HepG2 (cell line): ENCODE data around the gene NPIPB6. TPM values are rescaled to one million over a fixed set of nuclear protein-coding genes. Genes with fewer than 3 reads are reported as not detected.
A peak's percentile ranks its signal among the peaks of the same experiment; 100 is the strongest.
"Not testable (repeated sequence)": the region's sequence is repeated elsewhere in the genome, so short reads cannot be mapped to it uniquely, and the experiment has no call there.

Experiments
- ATAC-seq: fragments of 200-7000 bp; cut with Tn5 transposase; 3 replicates; pipeline ENCODE4 v1.9.1; 2020; ENCODE audit warnings: mild to moderate bottlenecking, moderate library complexity
- BruUV-seq: library from RNA; stranded (reverse); fragments of 400-500 nt; replicated peaks from 2 replicates; lab custom pipeline; 2021; lab: Mats Ljungman, UMichigan
- CTCF ChIA-PET: fragments of 300-600 bp; formaldehyde crosslinking; extraction: SDS; loops from one replicate; lab custom pipeline; 2021; ENCODE audit warnings: low total read pairs, inconsistent platforms, low intra/inter-chr PET ratio; lab: Yijun Ruan, JAX
- POLR2A ChIA-PET: fragments of 350-600 bp; sonication (Branson Sonifier 250); formaldehyde crosslinking; loops from one replicate; lab custom pipeline; 2020; ENCODE audit warnings: antibody characterized with exemption, inconsistent platforms; lab: Yijun Ruan, JAX
- DNase-seq: peaks from one replicate; pipeline ENCODE4 v3.0.0-alpha.2; 2015; ENCODE audit warnings: low spot score
- FAIRE-seq: peaks from 3 replicates; lab custom pipeline; 2011; peaks lifted over from hg19 to GRCh38; lab: Jason Lieb, UNC
- H2AFZ ChIP-seq: one replicate; pipeline ENCODE4 v1.6.1; 2011; ENCODE audit warnings: low read length, inconsistent platforms
- H3K27ac ChIP-seq: fragments of 300-600 bp; 3 replicates; pipeline ENCODE4 v1.8.0; 2011; ENCODE audit warnings: mixed run types, mild to moderate bottlenecking, mixed read lengths, low read length, inconsistent platforms; ENCODE audit not compliant: insufficient read depth; ENCODE audit errors: extremely low read length
- H3K27me3 ChIP-seq, 2 experiments: fragments of 200-600 bp in 1 of 2; 2 replicates in 1 of 2; 3 replicates in 1 of 2; pipeline versions ENCODE4 v1.6.0 to v1.8.0; 2011; ENCODE audit warnings: low read length in 2 of 2, mild to moderate bottlenecking in 2 of 2, moderate library complexity in 2 of 2, inconsistent platforms in 1 of 2; ENCODE audit not compliant: insufficient read depth in 2 of 2, control insufficient read depth in 1 of 2
- H3K36me3 ChIP-seq, 2 experiments: fragments of 200-600 bp in 1 of 2; replicated peaks in 1 of 2; 2 replicates in 1 of 2; 3 replicates in 1 of 2; pipeline versions ENCODE4 v1.5.1 to v1.8.0; 2011; ENCODE audit warnings: low read length in 2 of 2, inconsistent platforms in 1 of 2; ENCODE audit not compliant: insufficient read depth in 2 of 2, control insufficient read depth in 1 of 2
- H3K4me1 ChIP-seq: 2 replicates; pipeline ENCODE4 v1.5.1; 2012; ENCODE audit warnings: low read length, inconsistent platforms; ENCODE audit not compliant: insufficient read depth
- H3K4me2 ChIP-seq: 2 replicates; pipeline ENCODE4 v1.6.0; 2011; ENCODE audit warnings: low read depth, low read length, inconsistent platforms
- H3K4me3 ChIP-seq, 3 experiments: fragments of 200-600 bp in 1 of 3; sonication (generic), shearing (Covaris generic) in 1 of 3; replicated peaks in 1 of 3; 2 replicates each; pipeline ENCODE4 v1.5.1; 2011 to 2016; ENCODE audit warnings: low read length in 3 of 3, inconsistent platforms in 2 of 3, low read depth in 2 of 3, mild to moderate bottlenecking in 2 of 3, control low read depth in 1 of 3, mixed read lengths in 1 of 3; ENCODE audit not compliant: insufficient read depth in 1 of 3
- H3K79me2 ChIP-seq: one replicate; pipeline ENCODE4 v1.6.1; 2011; ENCODE audit warnings: low read length, inconsistent platforms; ENCODE audit not compliant: insufficient read depth
- H3K9ac ChIP-seq: 2 replicates; pipeline ENCODE4 v1.6.0; 2011; ENCODE audit warnings: mild to moderate bottlenecking, low read depth, low read length, inconsistent platforms; ENCODE audit not compliant: insufficient read depth
- H3K9me3 ChIP-seq: 2 replicates; pipeline ENCODE4 v1.5.1; 2012; ENCODE audit warnings: mild to moderate bottlenecking, low read length
- H4K20me1 ChIP-seq: 2 replicates; pipeline ENCODE4 v1.6.0; 2011; ENCODE audit warnings: inconsistent platforms, mild to moderate bottlenecking, low read length, moderate library complexity; ENCODE audit not compliant: insufficient read depth
- WGBS: methylation state at CpG from one replicate; pipeline ENCODE4 v1.1.6; 2017; ENCODE audit warnings: low lambda C conversion rate; 5-methylcytosine and 5-hydroxymethylcytosine counted together
- in situ Hi-C: cut with HindIII; loops from 2 replicates; pipeline ENCODE4 v1.10.0; 2017; ENCODE audit warnings: low pct_unique_long_range_greater_than_20kb; ENCODE audit not compliant: extremely low pct_ligation_motif_present
- intact Hi-C: fragments of 100-400 bp; cut with micrococcal nuclease; formaldehyde crosslinking; loops from one replicate; pipeline ENCODE4 v1.10.0; 2022; ENCODE audit not compliant: unreplicated experiment
- polyA plus RNA-seq, 8 experiments: library from polyadenylated mRNA; depleted of rRNA in 3 of 8; stranded (reverse) in 7 of 8; unstranded in 1 of 8; fragments of >200 nt; fragmentation: Illumina TruSeq in 4 of 8; extraction: Trizol in 4 of 8; gene quantifications; 2 replicates each; pipeline versions ENCODE4 v1.2.1 to v1.2.3, GENCODE V29; 2011 to 2016; ENCODE audit warnings: low read depth in 4 of 8, missing spikeins in 1 of 8, mixed read lengths in 1 of 8; ENCODE audit not compliant: insufficient read depth in 1 of 8
- total RNA-seq, 5 experiments: library from RNA; depleted of rRNA; stranded (reverse); fragments of >200 nt; fragmentation: Illumina TruSeq; extraction: Trizol; gene quantifications; 2 replicates each; pipeline ENCODE4 v1.2.3, GENCODE V29; 2016; ENCODE audit warnings: low read depth in 1 of 5

NPIPB6 gene
- total and polyA plus RNA-seq, 2 of the 13 experiments (the other 11 are each of a cell fraction or from before 2014, with no cell fraction given): 0.25 TPM; not detected in 1

DNA sequence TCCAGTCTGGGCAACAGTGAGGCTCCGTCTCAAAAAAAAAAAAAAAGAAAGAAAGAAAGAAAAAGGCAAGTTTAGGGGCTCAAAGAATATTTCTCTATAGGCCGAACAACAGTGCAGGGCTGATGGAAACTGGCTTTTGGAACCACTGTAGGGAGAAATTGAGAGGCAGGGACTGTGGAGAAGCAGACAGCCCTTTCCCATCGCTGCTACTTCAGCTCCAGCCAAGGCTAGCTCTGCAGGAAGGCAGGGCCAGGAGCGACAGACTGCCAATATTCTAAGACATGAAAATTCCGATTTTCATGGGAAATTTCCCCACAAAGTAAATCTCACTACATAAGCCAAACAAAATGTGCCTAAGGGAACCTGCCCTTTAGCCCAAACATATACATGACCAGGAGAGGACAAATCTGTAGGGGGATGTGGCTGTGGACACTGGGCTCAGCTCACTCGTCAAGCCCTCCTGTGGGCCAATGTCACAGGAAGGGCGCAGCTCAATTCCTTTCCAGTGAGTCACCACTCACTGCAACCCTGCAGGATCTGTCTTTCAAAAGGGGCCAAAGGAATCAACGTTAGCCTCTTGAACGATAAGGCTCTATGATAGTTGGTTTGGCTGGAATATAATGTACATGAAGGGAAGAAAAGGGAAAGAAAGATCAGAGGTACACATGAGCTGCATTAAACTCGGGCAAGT, 19.0 kb upstream of the NPIPB6 start:
- H3K4me1 ChIP-seq, H4K20me1 ChIP-seq, H3K27ac ChIP-seq, H3K79me2 ChIP-seq, H3K4me3 ChIP-seq, CTCF ChIA-PET, in situ Hi-C loops, ATAC-seq, H3K4me2 ChIP-seq, FAIRE-seq, POLR2A ChIA-PET, DNase-seq, H3K36me3 ChIP-seq, H3K9ac ChIP-seq, H3K27me3 ChIP-seq, H2AFZ ChIP-seq, H3K9me3 ChIP-seq, intact Hi-C loops: not testable (repeated sequence)
- WGBS: 100% methylated on average over 2 of the region's 10 CpGs
- BruUV-seq: TSS peak; percentile 18

DNA sequence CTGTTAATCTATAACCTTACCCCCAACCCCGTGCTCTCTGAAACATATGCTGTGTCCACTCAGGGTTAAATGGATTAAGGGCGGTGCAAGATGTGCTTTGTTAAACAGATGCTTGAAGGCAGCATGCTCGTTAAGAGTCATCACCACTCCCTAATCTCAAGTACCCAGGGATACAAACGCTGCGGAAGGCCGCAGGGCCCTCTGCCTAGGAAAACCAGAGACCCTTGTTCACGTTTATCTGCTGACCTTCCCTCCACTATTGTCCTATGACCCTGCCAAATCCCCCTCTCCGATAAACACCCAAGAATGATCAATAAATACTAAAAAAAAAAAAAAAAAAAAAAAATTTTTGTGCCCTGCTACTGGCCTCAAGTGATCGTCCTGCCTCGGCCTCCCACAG, 14.5 kb upstream of the NPIPB6 start:
- intact Hi-C loops, H3K9me3 ChIP-seq, H3K27me3 ChIP-seq, H3K4me3 ChIP-seq, H2AFZ ChIP-seq, H3K36me3 ChIP-seq, H3K4me2 ChIP-seq, H3K79me2 ChIP-seq, POLR2A ChIA-PET, H3K4me1 ChIP-seq, H3K27ac ChIP-seq, FAIRE-seq, CTCF ChIA-PET, H3K9ac ChIP-seq, DNase-seq, in situ Hi-C loops, H4K20me1 ChIP-seq, ATAC-seq: not testable (repeated sequence)
- 98% methylated on average over 8 of the region's 10 CpGs for WGBS
- TSS peak; percentile 57 for BruUV-seq

DNA sequence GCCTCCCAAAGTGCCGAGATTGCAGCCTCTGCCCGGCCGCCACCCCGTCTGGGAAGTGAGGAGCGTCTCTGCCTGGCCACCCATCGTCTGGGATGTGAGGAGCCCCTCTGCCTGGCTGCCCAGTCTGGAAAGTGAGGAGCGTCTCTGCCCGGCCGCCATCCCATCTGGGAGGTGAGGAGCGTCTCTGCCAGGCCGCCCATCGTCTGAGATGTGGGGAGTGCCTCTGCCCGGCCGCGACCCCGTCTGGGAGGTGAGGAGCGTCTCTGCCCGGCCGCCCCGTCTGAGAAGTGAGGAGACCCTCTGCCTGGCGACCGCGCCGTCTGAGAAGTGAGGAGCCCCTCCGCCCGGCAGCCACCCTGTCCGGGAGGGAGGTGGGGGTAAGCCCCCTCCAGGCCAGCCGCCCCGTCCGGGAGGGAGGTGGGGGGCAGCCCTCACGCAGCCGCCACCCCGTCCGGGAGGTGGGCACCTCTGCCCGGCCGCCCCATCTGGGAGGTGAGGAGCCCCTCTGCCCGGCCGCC, 13.9 kb upstream of the NPIPB6 start:
- 96% methylated on average over 19 of the region's 38 CpGs for WGBS
- H3K79me2 ChIP-seq, ATAC-seq, FAIRE-seq, H3K27me3 ChIP-seq, POLR2A ChIA-PET, CTCF ChIA-PET, H3K27ac ChIP-seq, H3K9me3 ChIP-seq, intact Hi-C loops, H2AFZ ChIP-seq, H3K36me3 ChIP-seq, H3K4me2 ChIP-seq, in situ Hi-C loops, H3K4me3 ChIP-seq, DNase-seq, H3K9ac ChIP-seq, BruUV-seq, H4K20me1 ChIP-seq, H3K4me1 ChIP-seq: not testable (repeated sequence)

DNA sequence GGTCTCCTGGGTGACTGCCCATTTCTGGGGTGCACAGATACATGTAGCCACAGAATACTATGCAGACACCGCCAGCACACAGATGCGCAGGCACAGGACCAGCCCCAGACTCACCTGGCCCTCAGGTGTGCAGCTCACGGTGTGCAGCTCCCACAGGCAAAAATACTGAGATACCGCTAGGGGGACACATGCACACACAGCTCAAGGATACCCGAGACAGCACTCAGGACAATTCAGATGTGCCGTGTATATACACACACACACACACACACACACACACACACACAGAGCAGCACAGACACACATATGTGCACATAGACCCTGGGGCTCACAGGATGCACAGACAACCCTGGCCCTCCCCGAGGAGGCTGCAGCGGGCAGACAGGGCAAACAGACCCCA, 11.8 kb upstream of the NPIPB6 start:
- H3K4me3 ChIP-seq, H3K79me2 ChIP-seq, intact Hi-C loops, H3K4me2 ChIP-seq, in situ Hi-C loops, BruUV-seq, H3K9me3 ChIP-seq, H3K36me3 ChIP-seq, H3K27ac ChIP-seq, CTCF ChIA-PET, H3K27me3 ChIP-seq, H4K20me1 ChIP-seq, H2AFZ ChIP-seq, H3K9ac ChIP-seq, FAIRE-seq, POLR2A ChIA-PET, DNase-seq, H3K4me1 ChIP-seq: not testable (repeated sequence)
- peak; percentile 71 for ATAC-seq
- whole genome bisulfite sequencing: no CpG with 5 or more reads among the region's 8 CpGs
